HL-60/S4 treated with retinoic acid at 250 ng/mL for 4 days and 3 days (cell line): ENCODE data around the gene RASGRP4.

Experiments used
- in situ Hi-C: fragments of 300-500 bp; cut with MboI; formaldehyde crosslinking; loops from 2 replicates; pipeline ENCODE4 v1.7.0; 2022; ENCODE audit warnings: low sequenced_read_pairs

Gene RASGRP4

DNA sequence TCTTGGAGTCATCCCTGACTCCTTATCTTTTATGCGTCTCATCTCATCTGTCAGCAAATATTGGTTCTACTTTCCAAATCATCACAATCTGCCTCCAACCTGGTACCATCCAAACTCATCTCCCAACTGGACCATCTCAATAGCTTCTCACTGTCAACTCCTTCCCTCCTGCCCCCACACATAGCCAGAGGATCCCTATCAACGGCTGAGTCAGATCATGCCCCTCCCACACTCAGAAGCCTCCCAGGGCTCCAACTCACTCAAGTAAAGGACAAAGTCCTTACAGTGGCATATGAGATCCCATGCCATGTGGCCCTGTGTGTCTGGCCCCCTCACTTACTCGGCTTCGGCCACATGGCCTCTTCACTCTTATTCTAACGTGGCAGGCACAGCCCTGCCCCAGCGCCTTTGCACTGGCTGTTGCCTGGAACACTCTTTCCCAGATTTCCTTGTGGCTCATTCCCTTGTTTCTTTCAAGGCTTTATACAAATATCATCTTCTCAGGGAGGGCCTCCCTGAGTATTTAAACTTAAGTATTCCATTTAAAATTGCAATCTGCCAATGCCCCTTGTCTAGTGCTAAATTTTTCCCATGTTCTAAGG is 33.2 kb downstream of the RASGRP4 start:
- in situ Hi-C loops, result loop anchor here (10.0 kb wide), 1 partner anchor 242 kb away; no protein-coding TSS in a partner anchor

DNA sequence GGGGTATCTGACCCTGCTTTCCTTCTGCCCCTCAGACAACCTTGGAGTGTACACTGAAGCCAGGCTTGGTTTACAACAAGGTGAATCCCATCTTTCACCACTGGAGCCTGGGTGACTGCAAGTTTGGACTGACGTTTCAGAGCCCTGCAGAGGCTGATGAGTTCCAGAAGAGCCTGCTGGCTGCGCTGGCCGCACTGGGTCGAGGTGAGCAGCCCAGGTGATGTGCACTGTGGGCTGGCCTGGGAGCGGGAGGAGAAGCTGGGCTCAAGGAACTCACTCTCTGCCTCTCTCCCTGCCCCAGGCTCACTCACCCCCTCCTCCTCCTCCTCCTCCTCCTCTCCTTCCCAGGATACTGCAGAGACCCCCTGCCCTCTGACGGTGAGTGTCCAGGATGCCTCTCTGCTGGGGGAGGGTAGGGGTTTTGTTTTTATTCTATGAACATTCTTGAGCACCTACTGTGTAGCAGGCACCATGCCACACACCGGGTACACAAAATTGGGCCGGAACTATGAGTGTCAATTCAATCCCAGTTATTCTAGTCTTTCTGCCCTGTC is 34.0 kb downstream of the RASGRP4 start:
- in situ Hi-C loops, result loop anchor here (10.0 kb wide), 1 partner anchor 243 kb away; no protein-coding TSS in a partner anchor

- in situ Hi-C loops, result loop anchor here (10.0 kb wide), 1 partner anchor 245 kb away; no protein-coding TSS in a partner anchor
Measured at GRCh38 chr19:38389957-38390924, 35.8 kb downstream of the RASGRP4 start.

GRCh38 chr19:38389101-38389925 is 36.7 kb downstream of the RASGRP4 start:
- in situ Hi-C loops, result no loop called here

DNA sequence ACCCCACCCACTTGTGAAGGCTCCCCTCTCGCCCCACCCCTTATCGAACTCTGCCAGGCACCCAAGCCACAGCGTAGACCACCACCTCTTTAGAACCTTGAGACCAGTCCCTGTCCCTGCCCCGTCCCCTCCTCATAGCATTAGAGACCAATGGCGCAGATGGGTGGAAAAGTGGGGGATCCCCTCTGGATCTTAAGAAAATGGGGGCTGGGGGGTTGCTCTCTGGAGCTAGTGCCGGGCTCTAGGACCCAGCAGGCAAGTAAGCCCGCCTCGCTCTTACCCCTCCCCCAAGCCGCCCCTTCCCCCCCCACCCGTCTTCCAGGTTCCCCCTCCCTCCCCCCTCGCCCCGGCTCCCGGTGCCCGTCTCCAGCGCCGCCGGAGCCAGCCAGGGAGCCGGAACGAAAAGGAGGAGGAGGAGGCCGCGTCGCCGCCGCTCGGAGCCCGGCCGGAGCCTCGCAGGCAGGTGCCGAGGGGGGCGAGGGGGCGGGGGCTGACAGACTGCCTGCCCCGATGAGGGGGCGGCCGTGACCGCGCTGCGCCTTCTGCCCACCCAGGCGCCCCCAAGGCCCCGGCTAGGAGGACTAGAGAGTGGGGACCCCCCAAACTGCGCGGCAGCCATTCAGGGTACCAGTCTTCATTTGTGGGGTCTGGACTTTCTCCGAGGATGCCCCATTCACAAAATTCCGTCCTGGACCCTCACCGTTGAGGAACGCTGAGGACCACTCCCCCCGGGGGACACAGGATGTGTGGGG is 37.5 kb downstream of the RASGRP4 start, which contains the start of gene SPRED3:
TSS of gene SPRED3 (plus strand) at position 349 of the 752 bp plus-strand sequence. CDS start 1,606 bp downstream, outside the sequence.
- in situ Hi-C loops, result no loop called here

- in situ Hi-C loops, result no loop called here
Measured at GRCh38 chr19:38387550-38388348, 38.3 kb downstream of the RASGRP4 start, which contains the start of gene GGN. GGN (minus strand) TSS chr19:38388034; CDS start chr19:38387261, 773 bp downstream.

DNA sequence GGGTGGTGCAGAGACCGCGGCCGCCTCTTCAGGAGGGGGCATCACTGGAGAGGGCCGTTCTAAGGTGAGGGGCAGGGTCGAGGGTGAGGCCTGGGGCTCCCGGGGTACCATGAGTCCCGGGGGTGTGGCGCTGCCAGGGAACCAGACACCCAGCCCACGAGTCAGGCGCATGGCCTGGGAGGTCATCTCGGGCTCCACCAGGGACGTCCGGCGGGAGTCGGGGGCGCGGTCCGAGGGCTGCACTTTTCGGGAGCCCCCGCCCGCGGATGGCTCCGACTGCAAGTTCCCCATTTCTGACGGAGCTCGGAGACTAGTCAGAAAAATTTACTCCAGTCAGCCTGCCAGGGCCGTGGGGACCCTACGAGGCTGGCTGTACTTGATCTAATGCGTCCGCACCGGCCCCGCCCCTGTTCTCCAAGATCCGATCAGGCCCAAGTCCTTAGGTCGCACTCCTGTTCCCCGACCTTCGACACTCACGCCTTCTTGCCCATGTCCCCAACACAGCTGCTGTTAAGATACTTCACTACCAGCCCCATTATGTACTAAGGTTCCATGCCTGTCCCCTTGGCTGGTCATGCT is 39.0 kb downstream of the RASGRP4 start:
- in situ Hi-C loops, result no loop called here

- in situ Hi-C loops, result no loop called here
Measured at GRCh38 chr19:38386300-38386970, 39.6 kb downstream of the RASGRP4 start.

- in situ Hi-C loops, result no loop called here
Measured at GRCh38 chr19:38385804-38386257, 40.2 kb downstream of the RASGRP4 start.

- in situ Hi-C loops, result no loop called here
Measured at GRCh38 chr19:38385057-38385803, 40.8 kb downstream of the RASGRP4 start.

GRCh38 chr19:38384209-38385027 is 41.6 kb downstream of the RASGRP4 start:
- in situ Hi-C loops, result no loop called here

DNA sequence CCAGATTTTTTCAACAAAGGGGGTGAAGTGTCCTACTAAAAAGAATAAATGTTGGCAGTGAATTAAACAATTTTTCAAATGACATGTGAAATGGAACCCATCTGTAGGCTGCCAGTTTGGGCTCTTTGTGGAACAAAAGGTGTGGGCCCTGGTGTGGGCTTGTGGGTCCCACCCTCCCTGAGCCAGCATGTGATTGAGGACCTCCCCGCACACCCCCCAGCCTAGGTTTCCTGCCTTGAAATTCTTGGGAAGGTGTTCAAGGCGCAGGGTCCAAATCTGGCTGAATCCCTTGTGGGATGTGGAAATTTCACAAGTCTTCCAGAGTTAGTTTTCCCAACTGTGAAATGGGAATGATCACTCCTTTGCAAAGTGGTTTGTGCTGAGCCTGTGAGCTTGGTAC is 42.3 kb downstream of the RASGRP4 start:
- in situ Hi-C loops, result no loop called here

- in situ Hi-C loops, result no loop called here
Measured at GRCh38 chr19:38383184-38383583, 42.8 kb downstream of the RASGRP4 start.

GRCh38 chr19:38381138-38381537 is 44.9 kb downstream of the RASGRP4 start:
- in situ Hi-C loops, result no loop called here

DNA sequence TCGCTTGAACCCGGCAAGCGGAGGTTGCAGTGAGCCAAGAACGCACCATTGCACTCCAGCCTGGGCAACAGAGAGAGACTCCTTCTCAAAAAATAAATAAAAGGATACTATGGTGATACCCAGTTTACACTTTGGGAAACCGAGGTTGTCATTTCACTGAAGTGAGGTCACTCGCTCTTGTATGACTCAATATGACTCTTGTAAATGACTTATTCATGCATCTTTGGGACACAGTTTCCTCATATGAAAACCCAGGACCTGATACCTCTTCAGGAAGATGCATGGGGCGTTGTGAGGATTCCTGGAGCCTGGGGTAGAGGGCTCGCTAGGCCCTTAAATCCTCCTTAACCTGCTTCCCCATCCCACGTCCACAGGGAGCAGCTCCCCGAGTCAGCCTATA is 47.2 kb downstream of the RASGRP4 start:
- in situ Hi-C loops, result no loop called here

- in situ Hi-C loops, result no loop called here
Measured at GRCh38 chr19:38377052-38377451, 49.0 kb downstream of the RASGRP4 start.
